ENCODE measurements around the gene CACNB4.

GRCh38 chr2:151976945-151977353, 121.9 kb downstream of the CACNB4 start:
- no peak for TF ChIP-seq POLR2AphosphoS5 (IDR thresholded peaks at IDR 0.05; ENCODE audit: low read depth, low read length)
- no peak for TF ChIP-seq SIN3A (IDR thresholded peaks at IDR 0.05; ENCODE audit: borderline replicate concordance, insufficient read depth, low read length)
- no peak for TF ChIP-seq REST (IDR thresholded peaks at IDR 0.05; ENCODE audit: insufficient read depth in 1 of 2, low read depth in 2 of 2, low read length in 2 of 2)

Measured in PFSK-1 (cell line).